NCI-H2107 (cell line): ENCODE measurements around the gene TFAP2E.

Source experiments
- DNase-seq: peaks from one replicate; lab custom pipeline; 2025; lab: John Stamatoyannopoulos, UW

The TFAP2E gene

GRCh38 chr1:35557118-35557610, 15.9 kb upstream of the TFAP2E start, which contains the start of gene KIAA0319L:
KIAA0319L (minus strand) TSS chr1:35557403; CDS start chr1:35554491, 2,912 bp downstream.
- peak; percentile 84 for DNase-seq

GRCh38 chr1:35557611-35558373, 15.3 kb upstream of the TFAP2E start, which contains the start of gene NCDN:
NCDN (plus strand) TSS chr1:35557799; CDS start chr1:35558191, 392 bp downstream.
- peak; percentile 96 for DNase-seq

- no peak for DNase-seq
Observed at GRCh38 chr1:35558374-35559316, 14.5 kb upstream of the TFAP2E start.

DNA sequence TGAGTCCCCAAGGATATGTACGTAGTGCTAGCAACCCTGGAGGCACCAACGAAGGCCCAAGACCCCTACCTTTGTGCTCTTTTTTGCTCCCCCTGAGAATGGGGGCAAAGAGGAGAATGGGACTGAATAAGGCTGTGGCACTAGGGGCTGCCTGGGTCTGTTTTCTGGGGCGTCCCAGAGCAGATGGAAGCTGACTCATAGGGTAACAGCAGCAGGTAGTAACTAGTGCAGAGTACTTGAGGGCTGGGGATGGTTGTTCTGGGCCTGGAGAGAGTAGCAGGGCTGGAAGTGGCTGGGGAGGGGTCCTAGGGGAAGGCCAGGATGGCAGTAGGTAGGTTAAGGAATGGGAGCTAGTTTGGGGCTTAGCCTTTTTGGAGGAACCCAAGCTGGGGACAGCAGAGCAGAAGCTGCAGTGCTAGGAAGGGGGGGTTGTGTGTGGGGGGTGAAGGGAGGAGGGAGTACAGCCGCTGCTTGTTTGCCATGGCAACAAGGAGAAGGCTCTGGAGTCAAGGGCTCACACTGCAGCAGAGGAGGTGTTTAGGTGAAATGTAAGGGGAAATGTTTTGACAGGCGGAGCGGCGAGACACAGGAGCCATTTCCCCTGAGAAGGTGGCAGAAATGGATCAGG, 13.7 kb upstream of the TFAP2E start:
- DNase-seq = no peak

GRCh38 chr1:35560256-35561225, 12.6 kb upstream of the TFAP2E start:
- DNase-seq = no peak

- no peak for DNase-seq
Observed at GRCh38 chr1:35561297-35561971, 11.7 kb upstream of the TFAP2E start.

GRCh38 chr1:35561972-35562680, 11.0 kb upstream of the TFAP2E start:
- DNase-seq = no peak

GRCh38 chr1:35563166-35563565, 9.9 kb upstream of the TFAP2E start:
- no peak for DNase-seq

GRCh38 chr1:35564037-35564883, 8.9 kb upstream of the TFAP2E start:
- DNase-seq = peak; percentile 65

DNA sequence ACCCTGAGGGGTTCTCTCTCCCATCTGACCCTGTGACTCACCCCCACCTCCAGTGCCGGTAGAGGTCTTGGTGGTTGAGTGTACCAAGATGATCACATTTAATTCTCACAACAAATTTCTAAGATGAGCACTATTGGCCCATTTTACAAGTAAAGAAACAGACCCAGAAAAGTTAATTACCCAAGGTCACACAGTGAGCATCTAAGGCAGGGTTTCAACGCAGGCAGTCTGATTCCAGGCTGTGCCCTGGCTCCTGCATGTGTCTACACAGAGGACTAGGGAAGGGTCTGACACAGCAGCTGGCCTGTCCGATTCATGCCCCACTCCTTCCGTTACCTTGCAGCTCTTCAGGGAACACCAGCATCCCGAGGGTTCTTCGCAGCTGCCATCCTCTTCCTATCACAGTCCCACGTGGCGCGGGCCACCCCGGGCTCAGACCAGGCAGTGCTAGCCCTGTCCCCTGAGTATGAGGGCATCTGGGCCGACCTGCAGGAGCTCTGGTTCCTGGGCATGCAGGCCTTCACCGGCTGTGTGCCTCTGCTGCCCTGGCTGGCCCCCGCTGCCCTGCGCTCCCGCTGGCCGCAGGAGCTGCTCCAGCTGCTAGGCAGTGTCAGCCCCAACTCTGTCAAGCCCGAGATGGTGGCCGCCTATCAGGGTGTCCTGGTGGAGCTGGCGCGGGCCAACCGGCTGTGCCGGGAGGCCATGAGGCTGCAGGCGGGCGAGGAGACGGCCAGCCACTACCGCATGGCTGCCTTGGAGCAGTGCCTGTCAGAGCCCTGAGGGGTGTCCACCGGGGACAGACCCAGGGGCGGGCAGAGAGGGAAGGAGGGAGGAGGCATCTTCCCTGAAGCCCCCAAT, 8.0 kb upstream of the TFAP2E start:
- no peak for DNase-seq

DNA sequence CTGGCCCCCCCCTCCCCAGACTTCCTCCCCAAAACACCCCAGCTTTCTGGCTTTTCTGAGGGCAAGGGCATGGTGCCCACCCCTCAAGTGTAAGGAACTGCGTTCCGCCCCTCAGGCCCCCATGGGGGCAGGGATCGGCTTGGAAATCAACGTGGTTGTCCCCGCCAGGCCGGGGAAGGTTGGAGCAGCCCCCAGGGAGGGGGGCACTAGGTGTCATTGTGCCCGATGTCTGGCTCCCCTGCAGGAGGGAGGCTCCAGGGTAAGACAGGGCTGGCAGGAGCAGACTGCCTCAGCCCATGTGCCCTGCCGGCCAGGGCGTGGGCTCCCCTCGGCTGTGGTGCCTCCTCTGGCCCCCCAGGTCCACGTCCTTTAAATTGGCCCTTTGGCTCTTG, 7.4 kb upstream of the TFAP2E start:
- no peak for DNase-seq

- no peak for DNase-seq
Observed at GRCh38 chr1:35567947-35568558, 5.1 kb upstream of the TFAP2E start.

DNA sequence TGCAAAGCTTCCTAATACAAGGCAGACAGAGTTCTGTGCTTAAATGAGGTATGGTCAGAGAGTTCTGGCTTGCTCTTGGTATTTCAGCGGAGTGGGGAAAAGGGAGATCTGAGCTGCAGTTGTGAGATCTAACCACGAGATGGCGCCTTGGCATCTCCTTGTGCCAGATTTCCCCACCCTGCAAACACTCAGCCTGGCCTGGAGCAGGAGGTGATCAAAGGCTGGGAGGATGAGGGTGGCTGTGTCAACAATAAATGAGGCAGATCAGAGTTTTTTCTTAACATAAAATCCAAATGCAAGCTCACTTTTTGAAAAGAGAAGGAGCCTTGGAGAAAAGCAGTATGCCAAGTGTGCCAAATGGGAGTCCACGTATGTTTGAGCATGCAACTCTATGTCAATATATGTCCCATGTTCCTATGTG, 4.1 kb upstream of the TFAP2E start:
- peak; percentile 44 for DNase-seq

GRCh38 chr1:35569936-35570335, 3.2 kb upstream of the TFAP2E start:
- no peak for DNase-seq

DNA sequence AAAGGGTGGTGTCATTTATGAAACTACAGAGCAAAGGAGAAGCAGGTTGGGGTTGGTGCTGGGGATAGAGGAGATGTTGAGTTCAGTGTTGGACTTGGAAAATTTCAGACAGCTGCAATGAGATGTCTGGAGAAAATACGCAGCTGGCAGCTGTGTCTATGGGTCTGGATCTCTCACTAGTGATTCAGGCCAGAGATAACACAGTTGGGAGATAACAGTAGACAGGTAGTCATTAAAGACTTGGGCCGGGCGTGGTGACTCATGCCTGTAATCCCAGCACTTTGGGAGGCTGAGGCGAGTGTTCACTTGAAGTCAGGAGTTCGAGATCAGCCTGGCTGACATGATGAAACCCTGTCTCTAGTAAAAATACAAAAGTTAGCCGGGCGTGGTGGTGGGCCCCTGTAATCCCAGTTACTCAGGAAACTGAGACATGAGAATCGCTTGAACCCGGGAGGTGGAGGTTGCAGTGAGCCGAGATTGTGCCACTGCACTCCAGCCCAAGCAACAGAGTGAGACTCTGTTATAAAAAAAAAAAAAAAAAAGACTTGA, 2.5 kb upstream of the TFAP2E start:
- no peak for DNase-seq

- DNase-seq = no peak
Observed at GRCh38 chr1:35571263-35571662, 1.9 kb upstream of the TFAP2E start.

GRCh38 chr1:35572296-35572695, 818 bp upstream of the TFAP2E start:
- no peak for DNase-seq
